D721Med (cell line): ENCODE measurements around the gene KLF2.
"Not testable (repeated sequence)": the region's sequence is repeated elsewhere in the genome, so short reads cannot be mapped to it uniquely, and the experiment has no call there.

Experiments
- DNase-seq: peaks from one replicate; pipeline ENCODE4 v3.0.0; 2011; ENCODE audit warnings: low spot score; ENCODE audit not compliant: insufficient read length
- FAIRE-seq: peaks from 2 replicates; lab custom pipeline; 2011; peaks lifted over from hg19 to GRCh38; lab: Jason Lieb, UNC
- CTCF ChIP-seq: IDR thresholded peaks from 2 replicates; pipeline ENCODE4 v1.5.1; 2012; ENCODE audit warnings: mild to moderate bottlenecking, control low read depth; ENCODE audit not compliant: insufficient read depth; ENCODE audit errors: missing control alignments

The KLF2 gene

GRCh38 chr19:16340092-16340491 lies 15.5 kb downstream of the KLF2 start:
- DNase-seq, result no peak
- TF ChIP-seq CTCF, result no peak
- FAIRE-seq, result no peak

GRCh38 chr19:16340654-16341053 lies 16.0 kb downstream of the KLF2 start:
- no peak for FAIRE-seq
- DNase-seq, result no peak
- TF ChIP-seq CTCF, result no peak

GRCh38 chr19:16342002-16342715 lies 17.5 kb downstream of the KLF2 start:
- no peak for TF ChIP-seq CTCF
- DNase-seq (no peak), FAIRE-seq (no peak)

GRCh38 chr19:16343156-16343555 lies 18.5 kb downstream of the KLF2 start:
- DNase-seq, result no peak
- no peak for TF ChIP-seq CTCF
- FAIRE-seq, result no peak

- no peak for TF ChIP-seq CTCF
- DNase-seq (no peak), FAIRE-seq (no peak)
Measured at GRCh38 chr19:16345457-16345856, 20.8 kb downstream of the KLF2 start.

- DNase-seq, FAIRE-seq: not testable (repeated sequence)
Measured at GRCh38 chr19:16347099-16347498, 22.5 kb downstream of the KLF2 start.

GRCh38 chr19:16347706-16348105 lies 23.1 kb downstream of the KLF2 start:
- no peak for TF ChIP-seq CTCF
- DNase-seq (no peak), FAIRE-seq (no peak)
